Hepatocyte (in vitro differentiated cells): ENCODE data around the gene PRDM1.

Experiments used
- EZH2 ChIP-seq: fragments of 200-600 bp; sonication (generic); IDR thresholded peaks from 2 replicates; pipeline ENCODE4 v1.6.1; 2016; ENCODE audit warnings: antibody characterized with exemption, mild to moderate bottlenecking, borderline replicate concordance
- TF ChIP-seq, protein P1 (sequence below): fragments of 200-600 bp; sonication (generic); IDR thresholded peaks from 2 replicates; pipeline ENCODE4 v1.5.1; 2016; ENCODE audit warnings: antibody characterized with exemption, mild to moderate bottlenecking; ENCODE audit not compliant: poor library complexity

DNA sequence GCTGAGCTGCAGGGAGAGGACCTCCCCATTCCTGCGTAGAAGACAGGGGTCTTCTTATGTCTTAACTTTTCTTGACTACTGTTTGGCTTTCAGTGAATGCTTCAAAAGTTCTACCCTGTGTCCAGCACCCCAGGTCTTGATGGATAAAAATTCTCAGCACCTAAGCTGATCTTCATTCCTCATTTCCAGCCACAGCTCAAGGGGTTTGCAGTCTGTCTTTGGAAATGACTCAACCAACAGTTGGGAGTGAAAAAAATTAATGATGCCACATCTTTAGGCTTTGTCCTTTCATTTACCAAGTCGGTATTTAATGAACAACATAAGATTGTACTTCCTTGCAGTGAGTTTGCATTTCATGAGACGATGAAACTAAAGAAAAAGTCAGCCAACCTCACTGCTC is 40.3 kb downstream of the PRDM1 start:
- TF ChIP-seq, protein P1, sequence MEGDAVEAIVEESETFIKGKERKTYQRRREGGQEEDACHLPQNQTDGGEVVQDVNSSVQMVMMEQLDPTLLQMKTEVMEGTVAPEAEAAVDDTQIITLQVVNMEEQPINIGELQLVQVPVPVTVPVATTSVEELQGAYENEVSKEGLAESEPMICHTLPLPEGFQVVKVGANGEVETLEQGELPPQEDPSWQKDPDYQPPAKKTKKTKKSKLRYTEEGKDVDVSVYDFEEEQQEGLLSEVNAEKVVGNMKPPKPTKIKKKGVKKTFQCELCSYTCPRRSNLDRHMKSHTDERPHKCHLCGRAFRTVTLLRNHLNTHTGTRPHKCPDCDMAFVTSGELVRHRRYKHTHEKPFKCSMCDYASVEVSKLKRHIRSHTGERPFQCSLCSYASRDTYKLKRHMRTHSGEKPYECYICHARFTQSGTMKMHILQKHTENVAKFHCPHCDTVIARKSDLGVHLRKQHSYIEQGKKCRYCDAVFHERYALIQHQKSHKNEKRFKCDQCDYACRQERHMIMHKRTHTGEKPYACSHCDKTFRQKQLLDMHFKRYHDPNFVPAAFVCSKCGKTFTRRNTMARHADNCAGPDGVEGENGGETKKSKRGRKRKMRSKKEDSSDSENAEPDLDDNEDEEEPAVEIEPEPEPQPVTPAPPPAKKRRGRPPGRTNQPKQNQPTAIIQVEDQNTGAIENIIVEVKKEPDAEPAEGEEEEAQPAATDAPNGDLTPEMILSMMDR, result no peak
- TF ChIP-seq EZH2, result no peak
